ENCODE measurements around the gene CAMK1D. TPM values are rescaled to one million over a fixed set of nuclear protein-coding genes. Genes with fewer than 3 reads are reported as not detected.

CAMK1D gene
- total and polyA plus RNA-seq, 2 of the 4 experiments (the other 2 are of a cell fraction) = 5.0 to 5.3 TPM

DNA sequence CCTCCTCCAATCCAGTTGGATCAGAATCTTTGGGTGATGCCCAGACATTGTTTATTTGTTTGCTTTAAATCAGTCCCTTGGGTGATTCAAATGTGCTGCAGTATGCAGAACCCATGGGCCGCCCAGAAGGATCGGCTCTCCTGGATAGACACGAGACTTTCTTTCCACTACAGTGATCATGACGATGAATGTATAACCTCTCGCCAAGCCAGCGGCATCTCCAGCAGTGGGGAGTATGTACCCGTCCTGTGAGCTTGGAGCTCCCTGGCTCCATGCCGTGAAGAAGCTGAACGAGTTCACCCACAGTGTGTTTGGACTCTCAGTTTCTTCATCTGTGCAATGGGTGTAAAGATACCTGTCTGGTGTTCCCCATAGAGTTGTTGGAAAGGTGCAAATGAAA, 162.3 kb downstream of the CAMK1D start:
- H3K9ac ChIP-seq (ENCODE audit: low read depth, low read length) = no peak overlapping the region
- no peak overlapping the region for H2AFZ ChIP-seq (replicated peaks; ENCODE audit: low read length, poor library complexity)
- no peak overlapping the region for H4K8ac ChIP-seq (ENCODE audit: low read depth in 2 of 2, low read length in 2 of 2)
- ChIA-PET CTCF (interaction anchor here (0.6 to 1.2 kb wide), 2 partner anchors 145 to 206 kb away, joined by 3 read pairs; no protein-coding TSS in a partner anchor), POLR2A (ENCODE audit: unreplicated experiment) (interaction anchor here (0.6 kb wide), 1 partner anchor 84 kb away, joined by 7 read pairs; no protein-coding TSS in a partner anchor)
- H3K56ac ChIP-seq (ENCODE audit: extremely low read depth, insufficient read depth, low read length) = no peak overlapping the region
- no peaks in the 10 kb centered on the region for H3K27me3 ChIP-seq (ENCODE audit: control insufficient read depth, insufficient read depth, low read length)
- H2AK5ac ChIP-seq (ENCODE audit: low read depth, low read length) = no peak overlapping the region
- no peak overlapping the region for H2BK5ac ChIP-seq (ENCODE audit: low read depth, low read length, poor library complexity, severe bottlenecking)
- DNase-seq (no peak), ATAC-seq (ENCODE audit: low read depth) (no peak)
- H3K9me1 ChIP-seq (ENCODE audit: insufficient read depth, low read length) = no peaks in the 10 kb centered on the region
- in situ Hi-C loops (cut with MboI; ENCODE audit: low sequenced_read_pairs) (no loop called here), intact Hi-C loops (cut with micrococcal nuclease) (no loop called here), dilution Hi-C loops (cut with HindIII; ENCODE audit: low sequenced_read_pairs, unreplicated experiment) (no loop called here)
- no peak overlapping the region for H3K14ac ChIP-seq (replicated peaks; ENCODE audit: low read depth, low read length)
- H3K9me3 ChIP-seq (ENCODE audit: control insufficient read depth, insufficient read depth, low read length) = peaks cover 2% of the 10 kb centered on the region; the same call in 1 of the 2 replicates
- H2BK20ac ChIP-seq (ENCODE audit: low read depth, low read length) = no peak overlapping the region
- H4K5ac ChIP-seq (ENCODE audit: low read depth, low read length) = no peak overlapping the region
- H3K4me1 ChIP-seq (ENCODE audit: control insufficient read depth, insufficient read depth, low read length) = no peaks in the 10 kb centered on the region
- no peak overlapping the region for H3K4me2 ChIP-seq (ENCODE audit: low read depth, low read length)
- H3K36me3 ChIP-seq (ENCODE audit: control insufficient read depth, insufficient read depth, low read length) = no peaks in the 10 kb centered on the region
- H2BK120ac ChIP-seq (ENCODE audit: low read depth, low read length) = no peak overlapping the region
- no peak for TF ChIP-seq CEBPB (IDR thresholded peaks at IDR 0.05; ENCODE audit: low read depth, low read length)
- TF ChIP-seq, protein P1, sequence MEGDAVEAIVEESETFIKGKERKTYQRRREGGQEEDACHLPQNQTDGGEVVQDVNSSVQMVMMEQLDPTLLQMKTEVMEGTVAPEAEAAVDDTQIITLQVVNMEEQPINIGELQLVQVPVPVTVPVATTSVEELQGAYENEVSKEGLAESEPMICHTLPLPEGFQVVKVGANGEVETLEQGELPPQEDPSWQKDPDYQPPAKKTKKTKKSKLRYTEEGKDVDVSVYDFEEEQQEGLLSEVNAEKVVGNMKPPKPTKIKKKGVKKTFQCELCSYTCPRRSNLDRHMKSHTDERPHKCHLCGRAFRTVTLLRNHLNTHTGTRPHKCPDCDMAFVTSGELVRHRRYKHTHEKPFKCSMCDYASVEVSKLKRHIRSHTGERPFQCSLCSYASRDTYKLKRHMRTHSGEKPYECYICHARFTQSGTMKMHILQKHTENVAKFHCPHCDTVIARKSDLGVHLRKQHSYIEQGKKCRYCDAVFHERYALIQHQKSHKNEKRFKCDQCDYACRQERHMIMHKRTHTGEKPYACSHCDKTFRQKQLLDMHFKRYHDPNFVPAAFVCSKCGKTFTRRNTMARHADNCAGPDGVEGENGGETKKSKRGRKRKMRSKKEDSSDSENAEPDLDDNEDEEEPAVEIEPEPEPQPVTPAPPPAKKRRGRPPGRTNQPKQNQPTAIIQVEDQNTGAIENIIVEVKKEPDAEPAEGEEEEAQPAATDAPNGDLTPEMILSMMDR (conservative IDR thresholded peaks at IDR 0.05; ENCODE audit: low read depth, low read length) = no peak
- no peak for TF ChIP-seq FOS (IDR thresholded peaks at IDR 0.05; ENCODE audit: low read depth, low read length)
- no peak for TF ChIP-seq SMC3 (IDR thresholded peaks at IDR 0.05; ENCODE audit: low read depth, low read length)
- no peak overlapping the region for H3K4ac ChIP-seq (ENCODE audit: low read depth, low read length)
- H4K20me1 ChIP-seq (ENCODE audit: insufficient read depth, low read length) = no peaks in the 10 kb centered on the region
- no peak overlapping the region for H3K4me3 ChIP-seq (ENCODE audit: insufficient read depth, low read depth, low read length)
- no peak overlapping the region for H3K18ac ChIP-seq (ENCODE audit: low read depth, low read length)
- H2BK15ac ChIP-seq (ENCODE audit: low read depth, low read length) = no peak overlapping the region
- no peaks in the 10 kb centered on the region for H3K79me1 ChIP-seq (ENCODE audit: low read depth in 1 of 2, low read length in 2 of 2)
- BruUV-seq (replicated peaks) = no TSS peak
- no peak overlapping the region for H3K27ac ChIP-seq (ENCODE audit: insufficient read depth, low read length)
- H3K23ac ChIP-seq (ENCODE audit: low read depth, low read length) = no peak overlapping the region
- no CpG with 5 or more reads among the region's 9 CpGs for WGBS, 2 experiments (ENCODE audit: extremely low coverage in 2 of 2, insufficient read length in 1 of 2)
- H2AK9ac ChIP-seq (replicated peaks; ENCODE audit: low read depth, low read length, poor library complexity) = no peak overlapping the region
- no peak overlapping the region for H4K91ac ChIP-seq (ENCODE audit: insufficient read depth, low read depth, low read length)

Data from IMR-90 (cell line).